Calu3 (cell line): ENCODE measurements around the gene ZNF835. TPM values are rescaled to one million over a fixed set of nuclear protein-coding genes. Genes with fewer than 3 reads are reported as not detected.

Experiments
- BruUV-seq: library from RNA; stranded (reverse); fragments of 400-500 nt; replicated peaks from 2 replicates; lab custom pipeline; 2021; lab: Mats Ljungman, UMichigan
- CTCF ChIA-PET: fragments of 300-600 bp; sonication (Branson Sonifier 250); formaldehyde crosslinking; loops from one replicate; lab custom pipeline; 2022; ENCODE audit warnings: antibody characterized with exemption; lab: Charles Lee
- DNase-seq: peaks from one replicate; pipeline ENCODE4 v3.0.0; 2022
- H3K27ac Mint-ChIP-seq: one replicate; pipeline ENCODE4 v1.8.0; 2022; ENCODE audit warnings: mixed read lengths; ENCODE audit not compliant: unreplicated experiment
- H3K27me3 Mint-ChIP-seq: one replicate; pipeline ENCODE4 v1.8.0; 2022; ENCODE audit warnings: mixed read lengths; ENCODE audit not compliant: unreplicated experiment
- H3K36me3 Mint-ChIP-seq: one replicate; pipeline ENCODE4 v1.8.0; 2022; ENCODE audit warnings: mild to moderate bottlenecking, moderate library complexity, mixed read lengths; ENCODE audit not compliant: insufficient read depth, unreplicated experiment
- H3K4me1 Mint-ChIP-seq: one replicate; pipeline ENCODE4 v1.8.0; 2022; ENCODE audit warnings: mild to moderate bottlenecking, low read depth, mixed read lengths; ENCODE audit not compliant: unreplicated experiment
- H3K4me3 Mint-ChIP-seq: one replicate; pipeline ENCODE4 v1.8.0; 2022; ENCODE audit warnings: mild to moderate bottlenecking, low read depth, moderate library complexity, mixed read lengths; ENCODE audit not compliant: unreplicated experiment
- H3K9me3 Mint-ChIP-seq: one replicate; pipeline ENCODE4 v1.8.0; 2022; ENCODE audit warnings: low read depth, mixed read lengths; ENCODE audit not compliant: unreplicated experiment
- CTCF ChIP-seq: fragments of 200-600 bp; IDR thresholded peaks from one replicate; pipeline ENCODE4 v1.8.0; 2022; ENCODE audit warnings: antibody characterized with exemption; ENCODE audit not compliant: unreplicated experiment
- intact Hi-C: fragments of 100-400 bp; cut with micrococcal nuclease; formaldehyde crosslinking; loops from one replicate; pipeline ENCODE4 v1.10.0; 2022; ENCODE audit not compliant: unreplicated experiment
- total RNA-seq: library from RNA; stranded (reverse); gene quantifications from 2 replicates; pipeline ENCODE4 v1.2.3, GENCODE V29; 2022

The ZNF835 gene
- total RNA-seq, 1 experiment from 2014 or later = not detected

GRCh38 chr19:56710437-56710836 is 38.9 kb upstream of the ZNF835 start:
- H3K9me3 Mint-ChIP-seq = peaks cover 26% of the 10 kb centered on the region
- TF ChIP-seq CTCF = no peak
- CTCF ChIA-PET = interaction anchor here (0.5 kb wide), 1 partner anchor 216 kb away, joined by 4 read pairs; no protein-coding TSS in a partner anchor

GRCh38 chr19:56707821-56708220 is 36.3 kb upstream of the ZNF835 start:
- no peak for DNase-seq
- Mint-ChIP-seq H3K36me3 (no peaks in the 10 kb centered on the region), H3K27me3 (no peaks in the 10 kb centered on the region), H3K9me3 (peaks cover 30% of the 10 kb centered on the region), H3K4me1 (no peaks in the 10 kb centered on the region), H3K4me3 (no peak overlapping the region), H3K27ac (no peak overlapping the region)
- TF ChIP-seq CTCF = no peak
- CTCF ChIA-PET = no interaction called here
- intact Hi-C loops = no loop called here
- no TSS peak for BruUV-seq

More at GRCh38 chr19:56710437-56710836, 38.9 kb upstream of the ZNF835 start:
- no TSS peak for BruUV-seq
- Mint-ChIP-seq H3K36me3 (no peaks in the 10 kb centered on the region), H3K27ac (no peak overlapping the region), H3K4me3 (no peak overlapping the region), H3K4me1 (no peaks in the 10 kb centered on the region), H3K27me3 (no peaks in the 10 kb centered on the region)
- intact Hi-C loops = no loop called here
- no peak for DNase-seq

- intact Hi-C loops = no loop called here
- H3K27me3 Mint-ChIP-seq = no peaks in the 10 kb centered on the region
- CTCF ChIA-PET = no interaction called here
- no peaks in the 10 kb centered on the region for H3K36me3 Mint-ChIP-seq
- DNase-seq = no peak
- TF ChIP-seq CTCF = no peak
- H3K9me3 Mint-ChIP-seq = peaks cover 29% of the 10 kb centered on the region
- no peaks in the 10 kb centered on the region for H3K4me1 Mint-ChIP-seq
- H3K4me3 Mint-ChIP-seq = no peak overlapping the region
- BruUV-seq = no TSS peak
- H3K27ac Mint-ChIP-seq = no peak overlapping the region
Observed at GRCh38 chr19:56705939-56706338, 34.4 kb upstream of the ZNF835 start.

GRCh38 chr19:56701895-56702294 is 30.3 kb upstream of the ZNF835 start:
- intact Hi-C loops = no loop called here
- Mint-ChIP-seq H3K4me1 (no peaks in the 10 kb centered on the region), H3K4me3 (no peak overlapping the region), H3K27me3 (no peaks in the 10 kb centered on the region), H3K9me3 (peaks cover 26% of the 10 kb centered on the region), H3K27ac (no peak overlapping the region), H3K36me3 (no peaks in the 10 kb centered on the region)
- no TSS peak for BruUV-seq
- CTCF ChIA-PET = no interaction called here
- no peak for TF ChIP-seq CTCF
- DNase-seq = no peak
